GM21619 (cell line): ENCODE data around the gene GALK1.
"Not testable (repeated sequence)": the region's sequence is repeated elsewhere in the genome, so short reads cannot be mapped to it uniquely, and the experiment has no call there.

Experiments used
- ATAC-seq: cut with Tn5 transposase; IDR thresholded peaks from one replicate; pipeline ENCODE4 v1.9.1; 2021; ENCODE audit not compliant: unreplicated experiment

The GALK1 gene

DNA sequence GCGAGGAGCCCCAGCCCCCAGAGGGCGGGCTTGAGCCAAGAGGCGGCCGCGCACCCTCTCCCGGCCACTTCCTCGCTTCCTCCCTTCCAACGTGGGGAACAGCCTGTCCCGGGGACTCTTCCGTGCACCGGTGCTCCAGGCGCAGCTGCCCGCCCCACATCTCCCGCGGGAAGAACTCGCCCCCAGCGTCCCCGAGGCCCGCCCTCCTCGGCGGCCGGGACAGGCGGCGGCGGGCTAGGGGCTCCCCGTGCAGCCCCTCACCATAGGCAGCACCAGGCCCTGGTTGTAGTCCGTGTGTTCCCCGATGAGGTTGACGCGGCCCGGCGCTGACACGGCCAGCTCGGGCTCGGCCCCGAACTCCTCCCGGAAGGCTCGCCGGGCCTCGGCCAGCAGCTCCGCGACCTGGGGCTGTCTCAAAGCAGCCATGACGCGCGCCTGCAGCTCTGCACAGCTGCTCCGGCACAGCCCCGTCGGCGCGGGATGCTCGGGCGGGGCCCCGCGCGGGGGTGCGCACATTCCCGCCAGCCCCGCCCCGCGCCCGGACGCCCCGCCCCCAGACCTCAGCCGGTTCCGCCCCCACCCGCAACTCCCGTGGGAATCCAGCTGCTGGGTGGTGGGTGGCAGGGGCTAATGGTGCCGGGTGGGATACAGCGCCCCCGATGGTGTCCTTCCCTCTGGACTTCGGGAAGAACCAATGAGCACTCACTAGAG lies at the start of gene GALK1:
Gene GALK1 (minus strand): TSS at position 482 of the 711 bp plus-strand sequence. CDS start 56 bp downstream, at position 426.
- peak; percentile 66 for ATAC-seq

DNA sequence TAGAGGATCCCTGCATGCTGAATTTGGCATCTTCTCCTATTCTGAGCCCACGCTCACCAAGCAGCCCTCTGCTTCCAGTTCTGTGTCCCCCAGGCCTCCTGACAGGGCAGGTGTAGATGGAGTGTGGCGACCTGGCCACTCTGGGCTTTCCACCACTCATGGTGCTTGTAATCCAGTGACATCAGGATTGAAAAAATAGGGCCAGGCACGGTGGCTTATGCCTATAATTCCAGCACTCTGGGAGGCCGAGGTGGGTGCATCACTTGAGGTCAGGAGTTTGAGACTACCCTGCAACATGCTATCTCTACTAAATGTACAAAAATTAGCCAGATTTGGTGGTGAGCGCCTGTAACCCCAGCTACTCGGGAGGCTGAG lies 49.0 kb upstream of the GALK1 start:
- no peak for ATAC-seq

DNA sequence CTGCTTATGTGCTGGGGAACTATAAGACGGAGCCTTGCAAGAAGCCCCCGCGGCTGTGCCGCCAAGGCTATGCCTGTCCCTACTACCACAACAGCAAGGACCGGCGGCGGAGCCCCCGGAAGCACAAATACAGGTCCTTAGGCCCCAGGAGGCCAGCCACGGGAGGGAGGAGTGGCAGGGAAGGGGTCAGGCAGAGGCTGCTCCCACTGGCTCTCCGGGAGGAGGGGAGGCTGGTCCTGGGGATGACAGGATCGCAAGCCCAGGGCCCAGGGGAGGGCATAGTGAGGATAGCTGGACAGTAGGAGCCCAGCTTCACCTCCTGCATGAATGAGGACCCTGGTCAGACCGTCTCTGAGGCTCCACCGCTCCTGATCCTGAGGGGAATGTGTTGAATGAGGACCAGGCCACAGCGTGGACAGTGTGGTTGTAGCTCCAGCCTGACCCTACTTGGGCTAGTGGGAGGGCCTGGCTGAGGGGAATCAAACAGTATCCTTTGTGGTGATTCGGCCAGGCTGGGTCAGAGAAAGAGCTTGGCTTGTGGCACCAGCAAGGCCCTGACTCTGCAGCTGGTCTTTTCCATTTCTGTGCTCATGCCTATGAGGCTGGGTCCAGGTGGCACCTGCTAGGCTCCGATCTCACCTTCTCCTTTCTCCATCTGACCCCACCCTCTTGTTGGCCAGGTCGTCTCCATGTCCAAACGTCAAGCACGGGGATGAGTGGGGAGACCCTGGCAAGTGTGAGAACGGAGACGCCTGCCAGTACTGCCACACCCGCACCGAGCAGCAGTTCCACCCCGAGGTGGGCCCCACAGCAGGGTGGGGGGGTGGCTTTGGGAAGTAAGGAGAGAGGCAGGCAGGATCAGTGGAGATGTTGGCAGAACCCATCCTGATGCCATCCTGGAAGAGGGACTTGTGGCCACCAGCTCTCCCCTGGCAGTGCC lies 48.4 kb upstream of the GALK1 start:
- no peak for ATAC-seq

DNA sequence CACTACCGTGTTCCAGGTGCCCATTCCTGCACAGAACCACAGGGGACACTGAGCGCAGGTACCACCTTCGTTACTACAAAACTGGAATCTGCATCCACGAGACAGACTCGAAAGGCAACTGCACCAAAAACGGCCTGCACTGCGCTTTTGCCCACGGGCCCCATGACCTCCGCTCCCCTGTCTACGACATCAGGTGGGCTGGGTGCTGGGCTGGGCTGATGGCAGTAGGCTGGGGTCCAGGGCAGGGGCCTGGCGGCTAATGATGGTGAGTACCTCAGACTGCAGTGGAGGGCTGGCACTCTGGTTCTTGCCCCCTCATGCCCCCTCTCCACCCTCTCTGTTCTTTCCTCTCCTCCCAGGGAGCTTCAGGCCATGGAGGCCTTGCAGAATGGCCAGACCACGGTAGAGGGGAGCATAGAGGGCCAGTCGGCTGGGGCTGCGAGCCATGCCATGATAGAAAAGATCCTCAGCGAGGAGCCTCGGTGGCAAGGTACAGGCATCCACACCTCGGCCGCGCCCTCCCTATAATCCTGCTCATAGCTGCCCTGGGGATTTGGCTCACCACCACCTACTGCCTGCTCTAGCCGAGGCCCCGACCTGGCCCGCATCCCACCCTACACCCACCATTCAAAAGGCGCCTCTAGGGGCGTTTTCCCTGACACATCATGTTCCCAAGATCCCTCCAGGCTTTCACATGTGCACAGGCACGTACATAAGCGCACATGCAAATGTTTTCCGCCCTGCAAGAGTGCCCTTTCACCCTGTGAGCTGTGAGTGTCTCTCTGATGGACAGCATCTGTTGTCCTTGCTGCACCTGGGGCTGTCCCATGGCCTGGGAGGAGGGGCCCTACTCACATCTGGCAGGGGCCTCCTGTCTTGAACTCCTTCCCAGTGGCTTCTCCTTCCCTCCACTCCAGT lies 47.4 kb upstream of the GALK1 start:
- ATAC-seq = no peak

DNA sequence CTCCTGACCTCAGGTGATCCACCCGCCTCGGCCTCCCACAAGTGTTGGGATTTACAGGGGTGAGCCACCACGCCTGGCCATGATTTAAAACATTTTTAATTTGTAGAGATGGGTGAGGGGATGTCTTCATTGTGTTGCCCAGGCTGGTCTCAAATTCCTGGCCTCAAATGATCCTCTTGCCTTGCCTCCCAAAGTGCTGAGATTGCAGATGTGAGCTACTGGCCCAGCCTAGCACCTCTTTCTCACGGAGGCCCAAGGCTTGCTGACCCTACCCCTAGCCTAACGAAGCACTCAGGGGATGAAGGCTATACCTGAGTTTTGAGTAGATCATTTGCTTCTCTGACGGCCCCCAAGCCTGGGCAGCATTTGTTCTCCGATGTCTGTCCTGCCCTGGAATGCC lies 46.2 kb upstream of the GALK1 start:
- ATAC-seq = no peak

- not testable (repeated sequence) for ATAC-seq
Observed at GRCh38 chr17:75810756-75811155, 45.8 kb upstream of the GALK1 start.

DNA sequence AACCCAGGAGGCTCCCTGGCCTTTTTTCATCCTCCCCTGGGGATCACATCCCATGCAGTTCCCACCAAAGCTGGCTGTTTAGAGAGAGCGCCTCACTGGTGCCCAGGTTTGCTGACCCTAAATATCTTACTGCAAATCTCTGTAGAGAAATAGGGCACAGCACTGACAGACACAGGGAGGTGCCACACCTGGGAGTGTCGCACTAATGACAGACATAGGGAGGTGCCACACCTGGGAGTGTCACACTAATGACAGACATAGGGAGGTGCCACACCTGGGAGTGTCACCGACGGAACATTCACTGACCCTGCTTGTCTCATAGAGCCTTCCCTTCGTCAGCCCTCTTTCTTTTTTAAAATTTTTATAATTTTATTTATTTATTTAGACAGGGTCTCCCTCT lies 45.2 kb upstream of the GALK1 start:
- ATAC-seq = no peak

DNA sequence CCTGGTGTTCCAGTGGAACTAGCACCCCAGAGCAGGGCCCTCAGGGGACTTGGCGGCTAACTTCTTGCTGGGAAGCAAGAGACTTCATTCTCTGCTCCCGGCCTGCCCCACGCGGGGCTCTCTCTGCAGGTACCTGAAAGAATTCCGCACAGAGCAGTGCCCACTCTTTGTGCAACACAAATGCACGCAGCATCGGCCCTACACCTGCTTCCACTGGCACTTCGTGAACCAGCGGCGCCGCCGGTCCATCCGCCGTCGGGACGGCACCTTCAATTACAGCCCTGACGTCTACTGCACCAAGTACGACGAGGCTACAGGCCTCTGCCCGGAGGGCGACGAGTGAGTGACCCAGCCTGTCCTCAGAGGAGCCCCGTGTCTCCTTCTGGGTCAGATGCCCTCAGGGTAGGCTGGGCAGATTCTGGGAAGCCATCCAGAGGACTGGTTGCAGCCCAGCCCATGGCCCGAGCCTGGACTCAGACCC lies 44.7 kb upstream of the GALK1 start:
- no peak for ATAC-seq

DNA sequence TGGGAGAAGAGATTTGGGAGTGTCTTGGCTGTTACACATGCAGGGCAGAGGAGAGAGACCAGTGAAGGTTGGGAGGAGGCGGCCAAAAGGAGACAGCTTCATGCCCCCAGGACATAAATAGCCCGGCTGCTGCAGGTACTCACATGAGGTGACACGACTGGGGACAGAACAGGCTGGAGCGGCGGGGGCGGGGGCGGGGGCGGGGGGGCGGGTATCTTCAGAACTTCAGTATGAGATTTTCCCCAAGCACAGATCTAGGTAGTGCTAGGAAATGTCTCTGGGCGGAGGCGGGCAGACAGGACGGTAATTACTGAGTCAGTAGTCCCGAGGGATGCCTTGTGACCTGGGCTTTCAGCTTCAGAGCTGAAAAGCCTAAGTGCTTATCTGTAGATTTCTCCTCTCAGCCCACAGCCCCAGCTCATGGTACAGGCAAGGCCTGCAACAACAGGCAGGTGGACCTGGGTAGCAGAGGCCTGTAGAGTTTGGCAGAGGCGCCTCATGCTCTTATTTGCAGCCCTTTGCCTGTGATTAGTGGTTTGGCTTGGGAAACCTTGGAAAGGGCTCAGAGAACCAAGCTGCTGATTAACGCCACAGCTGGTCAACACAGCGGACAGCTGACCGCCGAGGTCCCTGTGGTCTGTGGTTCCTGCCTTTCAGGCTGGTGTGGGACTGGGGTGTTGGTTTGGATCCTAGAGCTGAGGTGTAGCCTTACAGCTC lies 44.1 kb upstream of the GALK1 start:
- ATAC-seq = peak; percentile 78

DNA sequence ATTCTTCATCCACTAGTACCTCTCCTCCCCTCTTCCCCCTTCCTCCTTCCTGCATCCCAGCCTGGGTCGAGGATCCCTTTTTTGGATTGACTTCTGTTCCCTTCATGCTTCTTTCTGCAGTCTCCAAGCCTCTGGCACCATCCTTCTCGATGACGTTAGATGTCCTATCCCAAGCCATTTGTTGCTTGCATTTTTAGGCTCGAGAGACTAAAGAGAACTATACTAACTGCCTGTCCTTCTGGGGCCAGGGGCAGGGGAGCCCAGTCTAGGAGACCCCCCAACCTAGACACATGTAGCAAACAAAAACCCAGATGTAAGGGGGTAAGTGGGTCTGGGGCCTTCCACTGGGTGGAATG lies 43.5 kb upstream of the GALK1 start:
- ATAC-seq = no peak

GRCh38 chr17:75807861-75808260 lies 42.9 kb upstream of the GALK1 start:
- no peak for ATAC-seq

DNA sequence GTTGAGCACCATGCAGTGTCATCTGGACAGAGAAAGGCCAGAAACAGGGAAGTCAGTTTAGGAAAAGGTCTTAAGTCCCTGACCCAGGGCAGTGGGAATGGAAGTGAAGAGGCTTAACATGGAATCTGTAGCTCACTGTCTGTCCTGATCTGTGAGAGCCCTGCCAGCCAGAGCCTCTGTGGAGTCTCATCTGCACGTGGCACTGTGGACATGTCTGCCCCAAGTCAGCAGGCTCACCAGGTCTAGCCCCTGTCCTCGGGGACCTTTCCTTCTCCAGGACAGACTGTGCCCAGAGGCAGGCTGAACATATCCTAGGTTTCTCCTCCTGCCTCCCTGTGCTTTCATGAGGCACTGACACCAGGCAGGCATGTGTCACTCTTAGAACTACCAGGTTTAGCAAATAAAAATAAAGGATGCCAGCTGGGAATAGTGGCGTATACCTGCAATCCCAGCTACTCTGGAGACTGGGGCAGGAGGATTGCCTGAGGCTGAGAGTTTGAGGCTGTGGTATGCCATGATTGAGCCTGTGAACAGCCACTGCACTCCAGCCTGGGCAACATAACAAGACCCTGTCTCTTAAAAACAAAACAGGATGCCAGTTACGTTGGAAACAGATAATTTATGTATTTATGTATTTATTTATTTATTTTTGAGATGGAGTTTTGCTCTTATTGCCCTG lies 42.0 kb upstream of the GALK1 start:
- ATAC-seq = no peak

- no peak for ATAC-seq
Observed at GRCh38 chr17:75803883-75804282, 38.9 kb upstream of the GALK1 start.

DNA sequence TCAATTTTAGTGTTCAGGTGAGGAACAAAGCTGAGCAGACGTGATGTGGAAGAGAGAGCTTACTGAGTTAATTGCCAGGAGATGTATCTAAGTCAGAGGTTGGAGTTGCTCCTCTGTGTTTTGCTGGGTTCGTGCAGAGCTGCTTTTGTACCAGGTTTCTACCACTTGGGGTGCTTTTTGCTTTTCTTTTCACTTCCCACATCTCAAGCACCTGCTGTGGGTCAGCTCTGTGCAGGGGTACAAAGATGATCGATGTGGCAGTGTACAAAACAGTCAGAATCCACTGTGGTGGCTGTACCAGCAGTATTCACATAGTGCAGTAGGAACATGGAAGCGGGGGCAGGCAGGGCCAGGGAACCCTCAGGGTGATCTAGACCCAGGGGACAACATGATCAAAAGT lies 34.4 kb upstream of the GALK1 start:
- ATAC-seq = no peak

- ATAC-seq = no peak
Observed at GRCh38 chr17:75795820-75796607, 31.0 kb upstream of the GALK1 start.

DNA sequence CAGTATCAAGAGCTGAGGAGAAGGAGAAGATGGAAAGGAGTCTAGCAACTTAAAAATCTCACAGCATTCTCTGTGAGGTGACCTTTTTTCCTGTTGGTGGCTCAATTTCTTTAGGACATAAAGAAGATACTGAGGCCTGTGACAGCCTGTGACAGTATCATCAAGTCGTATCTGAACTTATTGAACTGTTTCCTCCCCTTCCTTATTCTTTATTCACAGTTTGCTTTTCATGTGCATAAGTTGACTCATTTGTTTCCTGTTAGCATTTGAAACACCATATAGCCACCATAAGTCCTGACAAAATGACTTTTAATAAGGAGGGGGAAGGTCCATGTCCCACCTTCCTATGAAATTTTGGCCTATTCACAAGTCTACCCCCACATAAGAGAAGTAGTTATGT lies 28.5 kb upstream of the GALK1 start:
- ATAC-seq = no peak

- ATAC-seq = no peak
Observed at GRCh38 chr17:75791254-75791653, 26.3 kb upstream of the GALK1 start.

DNA sequence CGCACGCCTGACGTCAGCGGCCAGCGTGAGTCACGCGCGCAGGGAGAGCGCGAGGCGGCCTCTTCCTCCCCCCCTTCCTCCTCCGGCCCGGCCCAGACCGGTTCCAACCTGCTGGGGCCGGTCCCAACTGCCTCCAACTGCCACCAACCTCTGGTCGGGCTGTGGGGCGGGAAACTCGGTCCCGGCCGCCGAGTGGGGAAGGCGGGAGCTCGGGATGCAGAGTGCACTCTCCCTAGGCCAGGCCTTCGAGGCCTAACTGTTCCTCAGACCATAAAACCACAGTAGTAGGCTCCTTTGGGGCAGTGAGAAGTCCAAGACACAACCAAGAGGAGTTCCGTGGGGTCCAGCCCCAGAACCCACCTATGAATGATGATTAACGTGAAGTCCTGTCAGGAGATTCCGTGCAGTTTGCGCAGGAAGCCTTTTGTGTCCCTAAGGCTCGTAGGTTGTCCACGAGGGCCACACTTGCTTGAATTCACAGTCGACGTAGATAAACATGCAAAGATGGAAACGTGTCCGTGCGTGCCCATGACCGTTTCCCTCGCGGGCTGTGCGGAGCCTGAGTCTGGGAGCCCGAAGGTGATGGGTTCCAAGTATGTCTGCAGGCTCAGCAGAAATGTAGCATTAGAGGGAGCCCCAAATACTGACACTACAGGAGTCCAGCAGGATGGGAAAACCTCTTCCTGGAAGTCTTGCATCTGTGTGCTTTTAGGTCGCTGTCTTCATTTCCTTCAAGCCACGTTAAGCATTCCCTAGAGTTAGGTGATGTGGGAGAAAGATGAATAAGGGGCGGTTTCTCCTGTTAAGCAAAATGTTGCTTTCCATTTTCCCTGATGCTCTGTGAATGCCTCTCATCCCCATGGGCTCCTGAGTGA lies 20.3 kb upstream of the GALK1 start:
- peak; percentile 56 for ATAC-seq
